Esophagus muscularis mucosa (tissue), 4 donors: ENCODE results near the gene EPC1. TPM values are rescaled to one million over a fixed set of nuclear protein-coding genes. Genes with fewer than 3 reads are reported as not detected.
A peak's percentile ranks its signal among the peaks of the same experiment; 100 is the strongest.
"Not testable (repeated sequence)": the region's sequence is repeated elsewhere in the genome, so short reads cannot be mapped to it uniquely, and the experiment has no call there.

ENCODE experiments used
- DNase-seq: peaks from one replicate; pipeline ENCODE4 v3.0.0-alpha.2; 2017; ENCODE audit errors: extremely low spot score
- H3K27ac ChIP-seq, 4 donors: fragments of 200-600 bp; sonication (generic); replicated peaks in 1 of 4; 1 replicate in 3 of 4; 2 replicates in 1 of 4; pipeline ENCODE4 v1.5.1; 2016 to 2019; ENCODE audit warnings: mild to moderate bottlenecking in 1 of 4
- H3K27me3 ChIP-seq, 4 donors: fragments of 200-600 bp; sonication (generic); one replicate each; pipeline versions ENCODE4 v1.5.1 to v1.6.0; 2016 to 2019
- H3K36me3 ChIP-seq, 4 donors: fragments of 200-600 bp; sonication (generic); one replicate each; pipeline ENCODE4 v1.5.1; 2016 to 2019
- H3K4me1 ChIP-seq, 4 donors: fragments of 200-600 bp; sonication (generic); one replicate each; pipeline ENCODE4 v1.5.1; 2016 to 2019
- H3K4me3 ChIP-seq, 4 donors: fragments of 200-600 bp; sonication (generic); 1 replicate in 2 of 4; 2 replicates in 2 of 4; pipeline ENCODE4 v1.5.1; 2016 to 2019; ENCODE audit warnings: mild to moderate bottlenecking in 4 of 4, moderate library complexity in 1 of 4
- H3K9me3 ChIP-seq, 4 donors: fragments of 200-600 bp; sonication (generic); 1 replicate in 3 of 4; 2 replicates in 1 of 4; pipeline ENCODE4 v1.5.1; 2016 to 2019
- CTCF ChIP-seq, 3 experiments: fragments of 200-600 bp in 2 of 3; fragments of 450-650 bp in 1 of 3; sonication (generic) in 2 of 3; IDR thresholded peaks; one replicate each; pipeline ENCODE4 v1.5.1; 2017 to 2019; ENCODE audit warnings: antibody characterized with exemption in 3 of 3, mild to moderate bottlenecking in 2 of 3, moderate library complexity in 1 of 3
- EP300 ChIP-seq: sonication (generic); formaldehyde crosslinking; IDR thresholded peaks from one replicate; pipeline ENCODE4 v1.6.1; 2017; ENCODE audit warnings: antibody characterized with exemption
- POLR2A ChIP-seq: fragments of 450-650 bp; IDR thresholded peaks from one replicate; pipeline ENCODE4 v1.6.1; 2017; ENCODE audit warnings: antibody characterized with exemption, moderate library complexity, mild to moderate bottlenecking, low read depth
- POLR2AphosphoS5 ChIP-seq, 2 donors: sonication (generic); formaldehyde crosslinking; IDR thresholded peaks; one replicate each; pipeline ENCODE4 v1.6.1; 2017; ENCODE audit warnings: antibody characterized with exemption in 2 of 2
- WGBS: methylation state at CpG from one replicate; pipeline ENCODE4 v1.1.5; 2018; 5-methylcytosine and 5-hydroxymethylcytosine counted together
- intact Hi-C: fragments of 100-400 bp; cut with DNase I; formaldehyde crosslinking; loops from one replicate; pipeline ENCODE4 v1.15.1; 2023
- total RNA-seq, 4 donors: library from RNA; depleted of rRNA; stranded (reverse); fragments of >200 nt; gene quantifications; one replicate each; pipeline versions ENCODE4 v1.1.0 to v1.2.1, GENCODE V29; 2016

The EPC1 gene
- 10 to 100 TPM; 23.5 to 40.4 (median 35.2) TPM for total RNA-seq

GRCh38 chr10:32346551-32347362, at the start of gene EPC1:
Gene EPC1, minus strand, starts transcription at chr10:32347158. Its CDS starts 243 bp downstream, at chr10:32346915.
- 0% methylated on average over 3 of the region's 97 CpGs for WGBS
- Histone ChIP-seq H3K27me3 (peaks cover 0 to 6% (median 0%) of the 10 kb centered on the region in 4 donors), H3K4me3 (peak within 1 kb of the TSS; percentile 82 to 95 (median 89)), H3K4me1 (peaks cover 51 to 83% (median 75%) of the 10 kb centered on the region in 4 donors), H3K9me3 (no peaks in the 10 kb centered on the region), H3K36me3 (peaks cover 0 to 12% (median 0%) of the 10 kb centered on the region in 4 donors), H3K27ac (peak within 1 kb of the TSS; percentile 98 to 100 (median 100))
- peak; percentile 95 for DNase-seq
- intact Hi-C loops: loop anchor here (2.0 to 10.0 kb wide), 4 partner anchors 89 to 289 kb away; partner anchors contain the start of gene KIF5B
- TF ChIP-seq POLR2AphosphoS5 (IDR thresholded peaks at IDR 0.05) (peak; percentile 83 to 84), POLR2A (peak; percentile 37), EP300 (no peak), CTCF (IDR thresholded peaks at IDR 0.05) (peak in 1 of 3 experiments; percentile 10)

GRCh38 chr10:32393911-32394310, 47.0 kb upstream of the EPC1 start:
- intact Hi-C loops: no loop called here
- Histone ChIP-seq H3K4me3 (no peak overlapping the region), H3K27me3 (no peaks in the 10 kb centered on the region), H3K27ac (peak overlapping the region; percentile 54 to 66 (median 60)), H3K4me1 (peaks cover 0 to 25% (median 14%) of the 10 kb centered on the region in 4 donors), H3K9me3 (no peaks in the 10 kb centered on the region), H3K36me3 (no peaks in the 10 kb centered on the region)
- TF ChIP-seq POLR2A: no peak
- TF ChIP-seq EP300: no peak
- TF ChIP-seq POLR2AphosphoS5 (IDR thresholded peaks at IDR 0.05): no peak
- no peak for TF ChIP-seq CTCF (IDR thresholded peaks at IDR 0.05)
- 28% methylated on average over 4 of the region's 4 CpGs for WGBS
- DNase-seq: no peak

- peaks cover 0 to 41% (median 29%) of the 10 kb centered on the region in 4 donors for H3K4me1 ChIP-seq
- H3K27me3 ChIP-seq, H3K36me3 ChIP-seq, H3K27ac ChIP-seq, intact Hi-C loops, H3K4me3 ChIP-seq, H3K9me3 ChIP-seq, DNase-seq: not testable (repeated sequence)
Measured at GRCh38 chr10:32392284-32392683, 45.3 kb upstream of the EPC1 start.

- no peak for TF ChIP-seq POLR2A
- no peak for TF ChIP-seq POLR2AphosphoS5 (IDR thresholded peaks at IDR 0.05)
- TF ChIP-seq CTCF (IDR thresholded peaks at IDR 0.05): no peak
- TF ChIP-seq EP300: no peak
- H3K27ac ChIP-seq: peak overlapping the region in 1 of 4 donors; percentile 15
- no peaks in the 10 kb centered on the region for H3K9me3 ChIP-seq
- no peaks in the 10 kb centered on the region for H3K36me3 ChIP-seq
- no peak overlapping the region for H3K4me3 ChIP-seq
- intact Hi-C loops: no loop called here
- no peaks in the 10 kb centered on the region for H3K27me3 ChIP-seq
- WGBS: 76% methylated on average over 3 of the region's 3 CpGs
- H3K4me1 ChIP-seq: peaks cover 0 to 51% (median 37%) of the 10 kb centered on the region in 4 donors
- no peak for DNase-seq
Measured at GRCh38 chr10:32390193-32390592, 43.2 kb upstream of the EPC1 start.

- TF ChIP-seq POLR2A: no peak
- no peak for TF ChIP-seq POLR2AphosphoS5 (IDR thresholded peaks at IDR 0.05)
- TF ChIP-seq CTCF (IDR thresholded peaks at IDR 0.05): no peak
- TF ChIP-seq EP300: no peak
- no peaks in the 10 kb centered on the region for H3K27me3 ChIP-seq
- WGBS: 71% methylated on average over 6 of the region's 6 CpGs
- H3K4me3 ChIP-seq: no peak overlapping the region
- peaks cover 0 to 42% (median 29%) of the 10 kb centered on the region in 4 donors for H3K4me1 ChIP-seq
- intact Hi-C loops: no loop called here
- H3K27ac ChIP-seq: peak overlapping the region in 1 of 4 donors; percentile 25
- no peak for DNase-seq
- H3K36me3 ChIP-seq: no peaks in the 10 kb centered on the region
- no peaks in the 10 kb centered on the region for H3K9me3 ChIP-seq
Measured at GRCh38 chr10:32388258-32389027, 41.5 kb upstream of the EPC1 start.
